H1 (cell line): ENCODE data around the gene ZNF771. TPM values are rescaled to one million over a fixed set of nuclear protein-coding genes. Genes with fewer than 3 reads are reported as not detected.

Experiments used
- CREB1 ChIP-seq: IDR thresholded peaks from 2 replicates; pipeline ENCODE4 v1.6.1; 2012; ENCODE audit warnings: inconsistent platforms
- CTBP2 ChIP-seq: IDR thresholded peaks from 2 replicates; pipeline ENCODE4 v1.7.0; 2011; ENCODE audit warnings: borderline replicate concordance, mild to moderate bottlenecking, moderate library complexity, mixed read lengths, low read length; ENCODE audit not compliant: insufficient read depth, insufficient read length
- HDAC2 ChIP-seq, 2 experiments: fragments of 300-600 bp in 1 of 2; sonication (generic) in 1 of 2; IDR thresholded peaks; 2 replicates each; pipeline ENCODE4 v1.6.1; 2011 to 2012; ENCODE audit warnings: low read depth in 2 of 2, low read length in 2 of 2, mild to moderate bottlenecking in 2 of 2, moderate library complexity in 2 of 2, borderline replicate concordance in 1 of 2, inconsistent platforms in 1 of 2
- RAD21 ChIP-seq, 2 experiments: IDR thresholded peaks in 1 of 2; conservative IDR thresholded peaks in 1 of 2; 2 replicates each; pipeline ENCODE4 v1.6.1; 2011; ENCODE audit warnings: low read depth in 2 of 2, low read length in 2 of 2, improper control_type of control experiment in 1 of 2, inconsistent platforms in 1 of 2, mild to moderate bottlenecking in 1 of 2, moderate library complexity in 1 of 2
- SP4 ChIP-seq: IDR thresholded peaks from 2 replicates; pipeline ENCODE4 v1.6.1; 2012; ENCODE audit warnings: low read length, inconsistent platforms
- polyA plus RNA-seq, 7 experiments: library from polyadenylated mRNA; depleted of rRNA in 3 of 7; stranded (reverse) in 5 of 7; unstranded in 2 of 7; fragments of >200 nt in 5 of 7; fragments of 200-250 nt in 2 of 7; gene quantifications; 1 replicate in 5 of 7; 2 replicates in 1 of 7; 4 replicates in 1 of 7; pipeline versions ENCODE4 v1.2.1 to v1.2.3, GENCODE V29; 2011 to 2013; ENCODE audit warnings: missing spikeins in 2 of 7, mixed read lengths in 2 of 7
- total RNA-seq: library from RNA; stranded (reverse); fragmentation: NEBNext Ultra II Directional; extraction: Animal tissue kit (Norgen Biotek cat#: 25700); gene quantifications from 2 replicates; pipeline ENCODE4 v1.2.1, GENCODE V29; 2021
- TF ChIP-seq, protein P1 (sequence below): fragments of 300-600 bp; sonication (generic); IDR thresholded peaks from 2 replicates; pipeline ENCODE4 v1.7.1; 2012; ENCODE audit warnings: low read length, moderate library complexity, mild to moderate bottlenecking, inconsistent platforms; ENCODE audit not compliant: insufficient replicate concordance

Gene ZNF771
- total and polyA plus RNA-seq, 2 of the 8 experiments (the other 6 are each of a cell fraction or from before 2014, with no cell fraction given) = 10.6 to 15.7 TPM

DNA sequence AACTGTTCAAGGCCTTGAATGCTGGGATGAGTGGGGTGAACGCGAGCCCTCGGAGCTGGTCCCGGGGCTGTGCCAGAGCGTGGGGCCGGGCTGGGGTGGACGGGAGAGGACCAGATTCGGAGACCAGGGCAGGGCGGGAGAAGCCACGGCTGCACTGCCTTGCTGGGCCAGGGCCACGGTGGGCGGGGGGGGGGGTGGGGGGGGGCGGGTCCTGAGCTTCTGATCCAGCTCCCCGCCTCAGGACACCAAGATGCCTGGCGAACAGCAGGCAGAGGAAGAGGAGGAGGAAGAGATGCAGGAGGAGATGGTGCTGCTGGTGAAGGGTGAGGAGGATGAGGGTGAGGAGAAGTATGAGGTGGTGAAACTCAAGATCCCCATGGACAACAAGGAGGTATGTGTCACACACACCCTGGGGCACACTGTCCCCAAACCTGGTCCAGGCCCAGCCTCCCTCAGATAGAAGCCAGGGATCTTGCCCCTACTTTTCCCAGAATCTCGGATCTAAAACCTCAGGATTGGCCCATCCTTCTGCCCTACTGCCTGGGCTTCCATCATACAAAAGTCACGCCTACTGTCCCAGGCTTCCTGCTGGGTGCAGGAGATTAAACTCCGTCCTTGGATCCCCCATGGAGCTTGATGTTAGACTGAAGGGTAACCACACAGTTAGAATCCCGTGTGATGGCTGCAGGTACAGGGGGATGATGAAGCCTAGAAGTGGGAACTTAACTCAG, 563 bp downstream of the ZNF771 start (continued):
- TF ChIP-seq HDAC2 (IDR thresholded peaks at IDR 0.05; ENCODE audit: borderline replicate concordance in 1 of 2, low read depth in 2 of 2, low read length in 2 of 2) = no peak
- no peak for TF ChIP-seq CREB1
- no peak for TF ChIP-seq SP4
- TF ChIP-seq, protein P1, sequence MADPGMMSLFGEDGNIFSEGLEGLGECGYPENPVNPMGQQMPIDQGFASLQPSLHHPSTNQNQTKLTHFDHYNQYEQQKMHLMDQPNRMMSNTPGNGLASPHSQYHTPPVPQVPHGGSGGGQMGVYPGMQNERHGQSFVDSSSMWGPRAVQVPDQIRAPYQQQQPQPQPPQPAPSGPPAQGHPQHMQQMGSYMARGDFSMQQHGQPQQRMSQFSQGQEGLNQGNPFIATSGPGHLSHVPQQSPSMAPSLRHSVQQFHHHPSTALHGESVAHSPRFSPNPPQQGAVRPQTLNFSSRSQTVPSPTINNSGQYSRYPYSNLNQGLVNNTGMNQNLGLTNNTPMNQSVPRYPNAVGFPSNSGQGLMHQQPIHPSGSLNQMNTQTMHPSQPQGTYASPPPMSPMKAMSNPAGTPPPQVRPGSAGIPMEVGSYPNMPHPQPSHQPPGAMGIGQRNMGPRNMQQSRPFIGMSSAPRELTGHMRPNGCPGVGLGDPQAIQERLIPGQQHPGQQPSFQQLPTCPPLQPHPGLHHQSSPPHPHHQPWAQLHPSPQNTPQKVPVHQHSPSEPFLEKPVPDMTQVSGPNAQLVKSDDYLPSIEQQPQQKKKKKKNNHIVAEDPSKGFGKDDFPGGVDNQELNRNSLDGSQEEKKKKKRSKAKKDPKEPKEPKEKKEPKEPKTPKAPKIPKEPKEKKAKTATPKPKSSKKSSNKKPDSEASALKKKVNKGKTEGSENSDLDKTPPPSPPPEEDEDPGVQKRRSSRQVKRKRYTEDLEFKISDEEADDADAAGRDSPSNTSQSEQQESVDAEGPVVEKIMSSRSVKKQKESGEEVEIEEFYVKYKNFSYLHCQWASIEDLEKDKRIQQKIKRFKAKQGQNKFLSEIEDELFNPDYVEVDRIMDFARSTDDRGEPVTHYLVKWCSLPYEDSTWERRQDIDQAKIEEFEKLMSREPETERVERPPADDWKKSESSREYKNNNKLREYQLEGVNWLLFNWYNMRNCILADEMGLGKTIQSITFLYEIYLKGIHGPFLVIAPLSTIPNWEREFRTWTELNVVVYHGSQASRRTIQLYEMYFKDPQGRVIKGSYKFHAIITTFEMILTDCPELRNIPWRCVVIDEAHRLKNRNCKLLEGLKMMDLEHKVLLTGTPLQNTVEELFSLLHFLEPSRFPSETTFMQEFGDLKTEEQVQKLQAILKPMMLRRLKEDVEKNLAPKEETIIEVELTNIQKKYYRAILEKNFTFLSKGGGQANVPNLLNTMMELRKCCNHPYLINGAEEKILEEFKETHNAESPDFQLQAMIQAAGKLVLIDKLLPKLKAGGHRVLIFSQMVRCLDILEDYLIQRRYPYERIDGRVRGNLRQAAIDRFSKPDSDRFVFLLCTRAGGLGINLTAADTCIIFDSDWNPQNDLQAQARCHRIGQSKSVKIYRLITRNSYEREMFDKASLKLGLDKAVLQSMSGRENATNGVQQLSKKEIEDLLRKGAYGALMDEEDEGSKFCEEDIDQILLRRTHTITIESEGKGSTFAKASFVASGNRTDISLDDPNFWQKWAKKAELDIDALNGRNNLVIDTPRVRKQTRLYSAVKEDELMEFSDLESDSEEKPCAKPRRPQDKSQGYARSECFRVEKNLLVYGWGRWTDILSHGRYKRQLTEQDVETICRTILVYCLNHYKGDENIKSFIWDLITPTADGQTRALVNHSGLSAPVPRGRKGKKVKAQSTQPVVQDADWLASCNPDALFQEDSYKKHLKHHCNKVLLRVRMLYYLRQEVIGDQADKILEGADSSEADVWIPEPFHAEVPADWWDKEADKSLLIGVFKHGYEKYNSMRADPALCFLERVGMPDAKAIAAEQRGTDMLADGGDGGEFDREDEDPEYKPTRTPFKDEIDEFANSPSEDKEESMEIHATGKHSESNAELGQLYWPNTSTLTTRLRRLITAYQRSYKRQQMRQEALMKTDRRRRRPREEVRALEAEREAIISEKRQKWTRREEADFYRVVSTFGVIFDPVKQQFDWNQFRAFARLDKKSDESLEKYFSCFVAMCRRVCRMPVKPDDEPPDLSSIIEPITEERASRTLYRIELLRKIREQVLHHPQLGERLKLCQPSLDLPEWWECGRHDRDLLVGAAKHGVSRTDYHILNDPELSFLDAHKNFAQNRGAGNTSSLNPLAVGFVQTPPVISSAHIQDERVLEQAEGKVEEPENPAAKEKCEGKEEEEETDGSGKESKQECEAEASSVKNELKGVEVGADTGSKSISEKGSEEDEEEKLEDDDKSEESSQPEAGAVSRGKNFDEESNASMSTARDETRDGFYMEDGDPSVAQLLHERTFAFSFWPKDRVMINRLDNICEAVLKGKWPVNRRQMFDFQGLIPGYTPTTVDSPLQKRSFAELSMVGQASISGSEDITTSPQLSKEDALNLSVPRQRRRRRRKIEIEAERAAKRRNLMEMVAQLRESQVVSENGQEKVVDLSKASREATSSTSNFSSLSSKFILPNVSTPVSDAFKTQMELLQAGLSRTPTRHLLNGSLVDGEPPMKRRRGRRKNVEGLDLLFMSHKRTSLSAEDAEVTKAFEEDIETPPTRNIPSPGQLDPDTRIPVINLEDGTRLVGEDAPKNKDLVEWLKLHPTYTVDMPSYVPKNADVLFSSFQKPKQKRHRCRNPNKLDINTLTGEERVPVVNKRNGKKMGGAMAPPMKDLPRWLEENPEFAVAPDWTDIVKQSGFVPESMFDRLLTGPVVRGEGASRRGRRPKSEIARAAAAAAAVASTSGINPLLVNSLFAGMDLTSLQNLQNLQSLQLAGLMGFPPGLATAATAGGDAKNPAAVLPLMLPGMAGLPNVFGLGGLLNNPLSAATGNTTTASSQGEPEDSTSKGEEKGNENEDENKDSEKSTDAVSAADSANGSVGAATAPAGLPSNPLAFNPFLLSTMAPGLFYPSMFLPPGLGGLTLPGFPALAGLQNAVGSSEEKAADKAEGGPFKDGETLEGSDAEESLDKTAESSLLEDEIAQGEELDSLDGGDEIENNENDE = no peak
- no peak for TF ChIP-seq CTBP2
- TF ChIP-seq RAD21 (IDR thresholded peaks at IDR 0.05 in 1 of 2, conservative IDR thresholded peaks at IDR 0.05 in 1 of 2; ENCODE audit: low read depth in 2 of 2, low read length in 2 of 2) = no peak
